ENCODE measurements around the gene PEX11G.

GRCh38 chr19:7488736-7489353, at the start of gene PEX11G:
- TF ChIP-seq CTCF (IDR thresholded peaks at IDR 0.05) (no peak), POLR2AphosphoS5 (IDR thresholded peaks at IDR 0.05) (no peak), POLR2A (IDR thresholded peaks at IDR 0.05) (peak in 1 of 2 donors; percentile 61)
